Fibroblast of peridontal ligament (primary cell): Measurements from ENCODE around the gene PLEKHB2.
"Not testable (repeated sequence)": the region's sequence is repeated elsewhere in the genome, so short reads cannot be mapped to it uniquely, and the experiment has no call there.

ENCODE experiments used
- DNase-seq: peaks from one replicate; pipeline ENCODE4 v3.0.0-alpha.2; 2010; ENCODE audit errors: extremely low read depth

Gene PLEKHB2

DNA sequence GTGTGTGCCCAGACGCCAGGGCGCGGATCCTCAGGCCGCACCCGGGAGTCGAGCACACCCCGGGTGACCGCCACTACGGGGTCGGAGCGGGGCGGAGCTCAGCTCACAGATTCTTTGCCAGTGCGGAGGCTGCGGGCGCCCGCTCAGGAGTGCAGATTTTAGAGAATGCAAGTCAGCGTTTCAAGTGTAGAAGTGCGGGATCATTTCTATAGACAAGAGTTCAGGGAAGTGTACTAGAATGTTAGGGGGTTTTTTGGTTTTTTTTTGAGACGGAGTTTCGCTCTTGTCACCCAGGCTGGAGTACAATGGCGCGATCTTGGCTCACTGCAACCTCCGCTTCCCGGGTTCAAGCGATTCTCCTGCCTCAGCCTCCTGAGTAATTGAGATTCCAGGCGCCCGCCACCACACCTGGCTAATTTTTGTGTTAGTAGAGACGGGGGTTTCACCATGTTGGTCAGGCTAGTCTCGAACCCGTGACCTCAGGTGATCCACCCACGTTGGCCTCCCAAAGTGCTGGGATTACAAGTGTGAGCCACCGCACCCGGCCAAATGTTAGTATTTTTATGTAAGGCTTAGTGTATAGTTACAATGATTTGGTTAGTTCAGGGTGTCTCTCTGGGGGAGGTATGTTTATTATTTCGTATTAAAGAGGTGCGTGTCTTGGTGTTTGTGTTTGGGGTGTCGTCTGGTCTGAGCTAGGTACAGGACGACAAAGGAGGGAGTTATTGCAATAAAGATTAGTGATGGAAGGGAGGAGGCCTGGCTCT is 11.3 kb upstream of the PLEKHB2 start:
- no peak for DNase-seq

DNA sequence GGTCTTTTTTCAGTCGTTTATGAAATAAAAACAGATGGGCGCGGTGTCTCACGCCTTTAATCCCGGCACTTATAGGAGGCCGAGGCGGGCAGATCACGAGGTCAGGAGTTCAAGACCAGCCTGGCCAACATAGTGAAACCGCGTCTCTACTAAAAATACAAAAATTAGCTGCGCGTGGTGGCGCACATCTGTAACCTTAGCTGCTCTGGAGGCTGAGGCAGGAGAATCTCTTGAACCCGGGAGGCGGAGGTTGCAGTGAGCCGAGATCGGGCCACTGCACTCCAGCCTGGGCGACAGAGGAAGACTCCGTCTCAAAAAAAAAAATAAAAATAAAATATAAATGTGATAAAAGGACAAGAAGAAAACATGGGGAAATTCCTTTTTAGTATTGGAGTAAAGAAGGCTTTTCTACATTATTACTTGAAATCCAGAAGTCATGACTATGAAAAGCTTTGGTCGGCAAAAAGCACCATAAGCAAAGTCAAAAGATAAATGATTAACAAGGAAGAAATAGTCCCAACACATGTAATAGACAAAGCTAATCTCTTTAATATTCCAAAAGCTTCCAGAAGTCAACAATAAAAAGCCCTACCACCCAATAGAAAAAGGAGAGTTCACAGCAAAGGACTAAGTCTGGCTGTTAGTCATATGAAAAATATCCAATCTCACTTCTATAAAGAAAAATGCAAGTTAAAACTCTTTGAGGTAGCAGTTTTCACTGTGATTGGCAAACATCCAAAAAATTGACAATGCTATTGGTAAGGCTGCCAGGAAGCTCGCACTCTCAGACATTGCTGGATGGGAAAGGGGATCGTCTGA is 10.5 kb upstream of the PLEKHB2 start:
- no peak for DNase-seq

DNA sequence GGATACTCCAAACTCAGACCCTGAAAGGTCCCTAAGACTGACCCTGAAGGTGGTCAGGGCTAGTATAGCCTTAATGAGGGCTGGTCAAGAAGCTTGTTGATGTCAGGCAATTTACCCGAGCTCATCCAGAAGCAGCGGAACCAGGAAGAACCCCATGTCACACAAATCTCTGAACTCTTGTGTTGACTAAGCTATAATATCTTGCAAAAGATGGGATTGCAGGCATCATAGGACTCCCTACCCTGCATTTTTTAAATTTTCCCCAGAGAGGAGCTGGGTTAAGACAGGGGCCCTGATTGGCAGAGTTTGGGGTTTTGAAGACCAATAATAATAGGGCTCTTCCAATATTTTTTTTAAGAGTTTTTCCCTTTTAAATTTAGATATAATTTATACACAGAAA is 2.0 kb upstream of the PLEKHB2 start:
- DNase-seq = no peak

DNA sequence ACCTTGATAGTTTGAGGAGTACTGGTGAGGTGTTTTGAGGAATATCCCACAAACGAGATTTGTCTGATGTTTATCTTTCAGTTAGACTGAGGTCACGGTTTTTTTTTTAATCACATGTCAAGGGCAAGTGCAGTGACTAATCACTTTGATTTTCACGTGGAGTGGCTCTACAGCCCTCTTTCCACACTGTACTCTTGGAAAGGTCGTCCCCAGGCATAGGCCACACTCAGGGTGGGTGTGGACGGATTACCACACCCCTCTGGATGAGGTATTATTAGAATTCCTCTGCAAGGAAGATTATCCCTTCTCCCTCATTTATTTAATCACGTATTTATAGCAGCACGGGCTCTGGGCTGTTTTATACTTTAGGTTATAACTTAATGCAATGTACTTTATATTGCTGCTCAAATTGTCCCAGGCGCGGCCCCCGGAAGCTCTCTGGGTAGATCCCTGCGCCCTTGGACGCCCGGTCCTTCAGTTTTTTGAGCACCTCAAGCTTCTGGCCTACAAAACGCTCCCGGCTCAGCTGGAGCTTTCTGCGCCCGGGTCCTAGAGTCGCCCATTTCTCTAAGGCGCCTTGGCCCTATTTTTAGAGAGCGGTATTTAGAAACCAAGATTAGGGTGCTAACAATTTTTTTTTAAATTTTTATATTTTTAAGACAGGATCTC is 515 bp upstream of the PLEKHB2 start:
- DNase-seq = peak; percentile 80

DNA sequence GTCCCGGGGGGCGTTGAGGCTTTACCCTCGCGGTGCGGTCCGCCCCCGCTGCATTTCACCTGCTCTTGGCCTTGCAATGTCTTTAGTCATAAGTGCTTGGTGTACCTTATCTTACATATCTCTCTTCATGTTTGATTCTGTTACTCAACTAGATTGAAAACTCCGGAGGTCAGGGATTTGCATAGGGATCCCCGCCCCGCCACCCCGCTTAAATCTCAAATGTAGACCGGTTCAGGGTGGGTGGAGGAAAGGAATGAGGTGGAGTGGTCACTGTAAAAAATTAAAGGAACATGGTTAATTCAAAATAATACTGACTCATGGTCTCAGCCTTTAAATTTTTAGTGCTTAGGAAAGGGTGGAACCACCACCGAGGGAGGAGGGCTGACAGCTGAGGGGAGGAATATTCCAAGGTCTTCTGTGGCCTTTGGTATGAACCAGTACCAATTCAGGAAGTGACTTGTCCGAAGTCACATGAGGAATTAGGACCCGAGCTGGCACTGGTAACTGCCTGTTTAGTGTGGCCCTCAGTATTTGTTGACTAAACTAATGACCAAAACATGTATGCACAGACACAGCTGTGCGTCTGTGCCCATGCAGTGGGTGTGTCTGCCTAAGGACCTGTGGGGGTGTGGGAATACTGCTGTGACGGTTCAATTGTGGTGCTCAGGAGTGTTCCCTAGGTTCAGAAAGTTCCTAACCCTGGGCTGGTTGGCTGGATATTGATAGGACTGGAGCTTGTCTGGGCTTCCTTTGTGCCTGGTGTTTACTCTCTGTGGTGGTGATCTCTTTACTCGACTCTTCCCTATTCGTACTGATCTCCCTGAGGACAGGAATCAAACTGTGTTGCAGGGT is 1.0 kb downstream of the PLEKHB2 start:
- DNase-seq = peak; percentile 43

DNA sequence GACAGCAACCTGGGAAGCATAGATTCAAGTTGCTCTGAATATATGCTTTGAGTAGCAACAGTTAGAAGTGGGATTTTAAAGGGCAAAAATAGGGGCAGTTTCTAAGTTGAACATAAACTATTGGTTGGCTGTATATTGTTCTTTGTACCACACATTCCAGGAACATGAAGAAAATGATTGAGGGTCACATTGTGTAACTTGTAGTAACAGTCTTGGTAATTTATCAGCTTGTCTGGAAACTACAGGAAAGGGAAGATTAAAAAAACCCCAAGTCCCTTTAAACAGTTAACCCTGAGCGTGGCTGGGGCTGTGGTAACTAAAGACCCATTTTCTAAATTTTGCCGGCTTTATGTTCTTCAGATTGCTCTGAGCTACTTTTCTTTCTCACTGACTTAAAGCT is 7.4 kb downstream of the PLEKHB2 start:
- peak; percentile 63 for DNase-seq

DNA sequence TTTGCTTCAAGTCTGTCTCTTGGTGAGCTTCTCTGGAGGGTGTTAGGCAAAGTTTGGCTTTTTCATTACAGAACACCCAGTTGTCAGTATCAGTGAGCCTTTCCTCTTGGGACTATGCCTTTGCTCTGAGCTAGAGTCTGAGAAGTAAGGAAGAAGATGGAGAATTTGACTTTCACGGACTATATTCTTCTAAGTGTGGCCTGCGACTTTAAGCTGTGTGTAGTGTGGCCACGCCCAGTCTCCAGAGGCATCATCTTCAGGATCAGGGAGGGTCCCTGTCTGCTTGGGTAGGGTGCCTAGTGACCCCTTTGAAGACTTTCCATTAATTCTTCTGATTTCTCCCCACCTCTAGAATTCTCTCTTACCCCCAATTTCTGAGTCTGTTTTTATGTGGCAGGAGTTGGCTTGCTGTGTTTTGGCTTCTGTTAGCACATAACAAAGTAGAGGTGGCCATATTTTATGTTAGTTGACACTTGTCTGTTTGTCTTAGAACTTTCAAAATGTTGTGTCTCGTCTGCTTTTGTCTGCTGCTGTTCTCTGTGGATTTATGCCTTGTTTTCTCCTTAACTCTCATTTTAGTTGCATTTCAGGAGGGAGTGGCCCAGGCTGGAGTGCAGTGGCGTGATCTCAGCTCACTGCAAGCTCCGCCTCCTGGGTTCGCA is 8.6 kb downstream of the PLEKHB2 start:
- DNase-seq = no peak

GRCh38 chr2:131114950-131115349 is 9.8 kb downstream of the PLEKHB2 start:
- not testable (repeated sequence) for DNase-seq

DNA sequence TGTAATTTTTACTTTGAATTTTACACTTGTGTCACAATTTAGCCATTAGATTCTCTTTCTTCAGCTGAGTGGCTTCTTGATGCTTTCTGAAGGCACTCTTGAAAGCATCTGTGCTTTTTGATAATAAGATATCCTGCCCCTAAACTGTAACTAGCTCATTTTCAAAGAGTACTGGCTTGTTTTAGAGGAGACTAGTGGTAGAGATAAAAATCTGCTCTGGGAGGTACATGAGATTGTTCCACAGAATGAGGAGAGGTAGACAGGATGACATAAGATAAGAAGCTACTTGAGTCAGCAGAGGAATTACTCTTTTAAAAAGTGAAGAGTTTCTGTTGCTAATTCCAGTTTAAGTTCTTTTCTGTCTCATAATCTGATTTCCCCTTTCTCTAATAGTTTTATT is 10.6 kb downstream of the PLEKHB2 start:
- DNase-seq = no peak

- no peak for DNase-seq
Measured at GRCh38 chr2:131120815-131121317, 15.7 kb downstream of the PLEKHB2 start.

DNA sequence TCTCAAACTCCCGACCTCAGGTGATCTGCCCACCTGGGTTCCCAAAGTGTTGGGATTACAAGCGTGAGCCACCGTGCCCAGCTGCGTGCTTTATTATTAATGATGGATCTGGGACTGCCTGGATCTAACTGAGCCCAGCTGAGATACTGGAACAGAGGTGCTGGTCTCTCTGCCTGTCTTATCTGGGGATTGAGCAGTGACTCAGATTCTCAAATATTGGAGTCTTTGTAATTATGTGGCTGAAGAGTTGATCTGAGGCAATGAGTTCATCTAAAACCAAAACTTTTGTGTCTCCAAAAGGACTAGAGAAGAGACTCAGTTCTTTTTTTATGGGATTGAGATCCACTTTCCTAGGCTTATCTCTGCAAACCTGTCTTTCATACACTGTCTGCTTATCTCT is 16.3 kb downstream of the PLEKHB2 start:
- DNase-seq = no peak

DNA sequence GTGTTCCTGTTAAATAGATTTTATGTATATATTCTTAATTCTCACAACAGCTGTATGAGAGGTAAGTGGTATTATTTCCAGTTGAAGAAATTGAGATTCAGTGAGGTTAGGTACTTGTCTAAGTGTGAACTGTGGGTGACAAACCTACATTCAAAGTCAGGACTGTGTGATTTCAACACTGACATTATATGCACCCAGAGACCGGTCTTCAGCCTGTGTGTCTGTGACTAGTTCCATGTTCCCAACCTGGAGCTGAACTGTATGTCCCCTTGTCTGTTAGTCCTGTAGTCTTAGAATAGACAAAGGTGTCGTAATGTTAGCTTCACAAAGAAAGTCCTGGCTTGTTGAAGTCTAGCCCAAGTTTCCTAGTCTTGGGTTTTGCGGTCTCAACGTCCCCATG is 17.4 kb downstream of the PLEKHB2 start:
- DNase-seq = no peak

DNA sequence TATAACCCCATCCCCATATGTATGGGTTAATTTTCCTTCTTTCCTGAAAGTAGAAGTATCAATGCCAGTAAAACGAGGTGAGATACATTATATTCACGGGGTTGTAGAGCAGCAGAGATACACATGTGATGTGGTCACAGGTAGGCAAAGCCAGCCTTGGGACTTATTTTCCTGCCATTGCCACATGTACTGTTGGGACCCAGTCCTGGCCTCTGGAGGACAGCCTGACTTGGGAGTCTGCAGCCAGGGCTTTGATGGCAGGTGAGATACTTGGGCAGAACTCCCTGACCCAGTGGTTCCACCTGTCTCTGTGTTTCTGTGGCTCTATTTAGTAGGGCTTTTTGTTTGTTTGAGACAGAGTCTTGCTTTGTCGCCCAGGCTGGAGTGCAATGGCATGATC is 18.1 kb downstream of the PLEKHB2 start:
- DNase-seq = no peak

DNA sequence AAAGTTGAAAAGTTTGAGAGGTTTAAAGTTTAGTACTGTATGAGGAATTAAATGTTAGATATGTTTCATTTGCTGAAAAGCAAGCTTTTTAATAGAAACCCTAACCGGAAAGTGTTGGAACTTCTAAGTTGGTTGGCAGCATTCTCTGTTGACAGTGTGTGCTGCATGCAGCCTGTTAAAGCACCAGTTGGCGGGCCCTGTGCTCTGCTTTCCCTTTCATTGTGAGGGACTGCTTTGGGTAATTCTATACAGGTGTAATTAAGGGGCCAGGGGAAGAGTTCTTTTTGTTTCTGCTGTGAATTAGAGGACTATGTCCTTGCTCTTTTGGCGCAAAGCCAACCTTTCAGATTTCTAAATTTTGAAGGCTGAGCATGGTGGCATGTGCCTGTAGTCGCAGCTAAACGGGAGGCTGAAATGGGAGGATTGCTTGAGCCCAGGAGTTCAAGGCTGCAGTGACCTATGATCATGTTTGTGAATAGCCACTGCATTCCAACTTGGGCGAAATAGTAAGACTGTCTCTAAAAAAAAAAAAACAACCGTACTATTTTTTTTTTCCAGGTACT is 20.1 kb downstream of the PLEKHB2 start:
- DNase-seq = no peak

DNA sequence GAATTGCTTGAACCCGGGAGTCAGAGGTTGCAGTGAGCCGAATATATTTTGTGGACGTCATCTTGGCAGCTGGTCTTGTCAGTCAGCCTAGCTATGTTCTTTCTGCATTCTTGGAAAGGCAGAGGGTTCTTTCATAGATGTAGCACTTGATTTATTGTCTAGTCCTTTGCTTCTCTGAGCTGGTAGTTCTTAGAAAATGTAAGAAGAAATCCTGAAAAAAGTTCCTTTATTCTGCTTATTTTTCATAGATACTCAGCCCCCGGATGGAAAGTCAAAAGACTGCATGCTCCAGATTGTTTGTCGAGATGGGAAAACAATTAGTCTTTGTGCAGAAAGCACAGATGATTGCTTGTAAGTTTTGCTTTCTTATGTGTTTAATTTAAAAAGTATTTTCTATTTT is 21.3 kb downstream of the PLEKHB2 start:
- DNase-seq = no peak

GRCh38 chr2:131127076-131127475 is 21.9 kb downstream of the PLEKHB2 start:
- no peak for DNase-seq

GRCh38 chr2:131127981-131128380 is 22.8 kb downstream of the PLEKHB2 start:
- DNase-seq = no peak

- no peak for DNase-seq
Measured at GRCh38 chr2:131130298-131130596, 25.1 kb downstream of the PLEKHB2 start.

DNA sequence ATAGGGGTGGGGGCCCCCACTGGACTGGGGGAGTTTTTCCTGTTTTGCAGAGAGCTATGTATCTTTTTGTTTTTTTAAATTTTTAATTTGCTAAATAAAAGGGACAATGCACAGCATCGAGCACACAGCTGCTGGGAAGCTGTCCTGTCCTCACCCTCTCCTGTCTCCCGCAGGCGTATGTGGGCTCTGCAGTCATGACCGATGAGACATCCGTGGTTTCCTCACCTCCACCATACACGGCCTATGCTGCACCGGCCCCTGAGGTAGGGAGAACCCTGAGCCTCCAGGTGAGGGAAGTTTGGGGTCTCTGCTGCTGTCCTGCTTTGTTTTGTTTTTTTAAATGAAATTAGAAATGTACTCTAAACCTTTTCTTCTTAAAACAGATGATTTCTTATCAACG is 27.6 kb downstream of the PLEKHB2 start:
- DNase-seq = no peak

GRCh38 chr2:131140581-131140980 is 35.4 kb downstream of the PLEKHB2 start:
- no peak for DNase-seq

- no peak for DNase-seq
Measured at GRCh38 chr2:131142849-131143248, 37.7 kb downstream of the PLEKHB2 start.
